ENCODE data around the gene DUSP15.
A peak's percentile ranks its signal among the peaks of the same experiment; 100 is the strongest.
"Not testable (repeated sequence)": the region's sequence is repeated elsewhere in the genome, so short reads cannot be mapped to it uniquely, and the experiment has no call there.

The DUSP15 gene, protein sequence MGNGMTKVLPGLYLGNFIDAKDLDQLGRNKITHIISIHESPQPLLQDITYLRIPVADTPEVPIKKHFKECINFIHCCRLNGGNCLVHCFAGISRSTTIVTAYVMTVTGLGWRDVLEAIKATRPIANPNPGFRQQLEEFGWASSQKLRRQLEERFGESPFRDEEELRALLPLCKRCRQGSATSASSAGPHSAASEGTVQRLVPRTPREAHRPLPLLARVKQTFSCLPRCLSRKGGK

DNA sequence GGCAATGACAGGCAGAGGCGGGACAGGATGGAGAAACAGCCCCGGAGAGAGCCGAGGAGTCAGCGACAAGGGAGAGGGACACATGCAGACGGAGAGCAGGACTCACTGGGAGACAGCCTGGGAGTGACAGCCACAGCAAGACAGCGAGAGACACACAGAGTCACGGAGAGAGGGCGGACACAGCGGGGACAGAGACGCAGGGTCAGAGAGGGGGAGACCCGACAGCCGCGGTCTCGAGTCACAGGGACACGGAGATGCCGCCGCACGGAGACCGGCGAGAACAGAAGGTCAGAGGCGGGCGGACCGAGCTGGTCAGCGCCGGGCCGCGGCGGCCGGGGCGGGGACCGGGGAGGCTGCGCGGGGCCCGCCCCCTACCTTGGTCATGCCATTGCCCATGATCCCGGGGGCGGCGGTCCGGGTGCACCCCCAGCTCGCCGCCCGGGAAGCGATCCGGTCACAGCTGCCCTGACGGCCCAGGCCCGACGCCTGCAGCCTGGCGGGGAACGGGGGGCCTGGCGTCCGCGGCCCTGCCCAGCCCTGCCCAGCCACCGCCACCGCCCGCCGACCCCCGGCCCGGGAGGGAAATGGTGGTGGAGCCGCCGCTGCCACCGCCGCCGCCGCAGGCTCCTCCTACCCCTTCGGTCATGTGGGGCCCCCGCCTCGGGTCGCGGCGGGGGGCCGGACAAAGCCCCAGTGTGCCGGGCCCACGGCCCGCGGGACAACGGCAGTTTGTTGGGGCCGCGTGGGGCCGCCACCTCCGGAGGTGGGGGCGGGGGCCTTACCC, at the start of gene DUSP15, which contains the start of gene TTLL9:
Gene DUSP15 (minus strand): TSS at position 586 of the 784 bp plus-strand sequence. CDS start 190 bp downstream, at position 396.
Gene TTLL9 (plus strand): TSS at position 693 of the 784 bp plus-strand sequence. CDS start 493 bp downstream, outside the sequence.
- Histone ChIP-seq H3K4me2 (ENCODE audit: low read length) (peak within 1 kb of the TSS; percentile 95), H4K20me1 (ENCODE audit: insufficient read depth, low read length) (no peaks in the 10 kb centered on the region), H3K27ac (ENCODE audit: low read length) (peak within 1 kb of the TSS; percentile 93), H3K36me3 (replicated peaks; ENCODE audit: low read depth, low read length) (peaks cover 23% of the 10 kb centered on the region), H3K9me3 (ENCODE audit: insufficient read depth, low read length) (no peaks in the 10 kb centered on the region), H3K4me1 (ENCODE audit: low read length) (peaks cover 40% of the 10 kb centered on the region), H3K27me3 (ENCODE audit: low read depth, low read length) (no peaks in the 10 kb centered on the region), H3K79me2 (ENCODE audit: low read length) (peaks cover 36% of the 10 kb centered on the region), H2AFZ (ENCODE audit: low read depth, low read length) (peak within 1 kb of the TSS; percentile 52), H3K9ac (ENCODE audit: low read length) (peak within 1 kb of the TSS; percentile 96), H3K4me3 (ENCODE audit: low read length) (peak within 1 kb of the TSS; percentile 92)
- TF ChIP-seq, protein P1, sequence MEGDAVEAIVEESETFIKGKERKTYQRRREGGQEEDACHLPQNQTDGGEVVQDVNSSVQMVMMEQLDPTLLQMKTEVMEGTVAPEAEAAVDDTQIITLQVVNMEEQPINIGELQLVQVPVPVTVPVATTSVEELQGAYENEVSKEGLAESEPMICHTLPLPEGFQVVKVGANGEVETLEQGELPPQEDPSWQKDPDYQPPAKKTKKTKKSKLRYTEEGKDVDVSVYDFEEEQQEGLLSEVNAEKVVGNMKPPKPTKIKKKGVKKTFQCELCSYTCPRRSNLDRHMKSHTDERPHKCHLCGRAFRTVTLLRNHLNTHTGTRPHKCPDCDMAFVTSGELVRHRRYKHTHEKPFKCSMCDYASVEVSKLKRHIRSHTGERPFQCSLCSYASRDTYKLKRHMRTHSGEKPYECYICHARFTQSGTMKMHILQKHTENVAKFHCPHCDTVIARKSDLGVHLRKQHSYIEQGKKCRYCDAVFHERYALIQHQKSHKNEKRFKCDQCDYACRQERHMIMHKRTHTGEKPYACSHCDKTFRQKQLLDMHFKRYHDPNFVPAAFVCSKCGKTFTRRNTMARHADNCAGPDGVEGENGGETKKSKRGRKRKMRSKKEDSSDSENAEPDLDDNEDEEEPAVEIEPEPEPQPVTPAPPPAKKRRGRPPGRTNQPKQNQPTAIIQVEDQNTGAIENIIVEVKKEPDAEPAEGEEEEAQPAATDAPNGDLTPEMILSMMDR (IDR thresholded peaks at IDR 0.05; ENCODE audit: low read depth, low read length), result no peak
- no peak for TF ChIP-seq EZH2phosphoT487 (IDR thresholded peaks at IDR 0.05; ENCODE audit: low read depth)

DNA sequence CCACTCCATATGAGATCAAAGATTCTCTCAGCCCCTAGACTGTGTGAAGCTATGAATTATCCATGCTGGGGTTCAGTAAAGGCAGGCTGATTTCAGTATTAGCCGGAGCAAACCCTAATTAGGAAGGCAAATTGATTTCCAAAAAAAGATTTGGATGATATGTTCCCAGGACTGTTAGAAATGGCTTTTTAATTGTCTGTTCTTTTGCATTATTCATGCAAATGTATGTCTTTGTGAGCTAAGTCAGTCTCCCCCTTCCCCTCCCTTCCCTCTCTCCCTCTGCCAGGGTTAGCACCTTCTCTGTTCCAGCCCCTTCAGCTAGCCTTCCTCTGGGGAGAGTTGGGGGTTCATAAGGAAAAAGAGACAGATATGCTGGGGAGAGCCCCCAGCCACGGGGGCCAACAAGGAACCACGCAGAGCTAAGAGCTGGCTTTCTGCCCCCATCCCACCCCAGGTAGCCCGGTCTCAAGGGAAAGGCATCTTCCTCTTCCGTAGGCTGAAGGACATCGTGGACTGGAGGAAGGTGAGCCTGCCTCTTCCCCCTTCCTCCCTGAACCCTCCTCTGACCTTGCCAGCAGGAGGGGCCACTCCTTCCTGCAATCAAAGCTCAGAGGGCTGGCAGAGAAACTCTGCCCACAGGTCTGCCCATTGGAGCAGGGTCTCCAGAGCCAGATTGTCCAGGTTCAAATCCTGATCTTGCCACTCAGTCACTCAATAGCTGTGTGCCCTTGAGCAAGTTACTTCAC, 49.3 kb upstream of the DUSP15 start:
- TF ChIP-seq EZH2phosphoT487 (IDR thresholded peaks at IDR 0.05; ENCODE audit: low read depth), result no peak
- TF ChIP-seq, protein P1 (IDR thresholded peaks at IDR 0.05; ENCODE audit: low read depth, low read length), result no peak
- Histone ChIP-seq H3K36me3 (replicated peaks; ENCODE audit: low read depth, low read length) (no peaks in the 10 kb centered on the region), H3K4me3 (ENCODE audit: low read length) (no peak overlapping the region), H3K79me2 (ENCODE audit: low read length) (no peaks in the 10 kb centered on the region), H2AFZ (ENCODE audit: low read depth, low read length) (no peak overlapping the region), H3K9ac (ENCODE audit: low read length) (no peak overlapping the region), H3K9me3 (ENCODE audit: insufficient read depth, low read length) (no peaks in the 10 kb centered on the region), H3K4me2 (ENCODE audit: low read length) (no peak overlapping the region), H4K20me1 (ENCODE audit: insufficient read depth, low read length) (no peaks in the 10 kb centered on the region), H3K4me1 (ENCODE audit: low read length) (peaks cover 45% of the 10 kb centered on the region), H3K27ac (ENCODE audit: low read length) (no peak overlapping the region), H3K27me3 (ENCODE audit: low read depth, low read length) (no peaks in the 10 kb centered on the region)

DNA sequence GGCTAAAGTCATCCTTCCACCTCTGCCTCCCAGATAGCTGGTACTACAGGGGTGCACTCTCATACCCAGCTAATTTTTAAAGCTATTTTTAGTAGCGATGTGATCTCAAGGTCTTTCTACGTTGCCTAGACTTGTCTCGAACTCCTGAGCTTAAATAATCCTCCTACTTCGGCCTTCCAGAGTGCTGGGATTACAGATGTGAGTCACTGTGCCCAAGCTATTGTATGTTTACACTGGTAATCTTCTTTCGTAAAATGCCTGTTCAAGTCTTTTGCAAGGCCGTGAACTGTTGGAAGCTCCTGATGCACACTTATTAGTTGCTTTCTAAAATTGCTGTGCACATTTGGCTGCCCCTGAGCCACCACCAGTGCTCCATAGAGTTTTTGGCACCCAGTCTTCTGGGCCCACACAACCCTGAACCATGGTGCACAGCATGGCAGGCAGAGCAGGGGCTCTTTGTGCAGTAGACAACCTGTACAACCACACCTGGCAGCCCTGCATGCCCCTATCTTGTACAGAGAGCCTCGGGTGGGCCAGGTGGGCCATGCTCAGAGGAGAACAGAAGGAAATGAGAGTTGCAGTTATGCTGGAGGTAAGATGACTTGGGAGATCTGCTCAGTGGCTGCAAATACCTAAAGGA, 48.3 kb upstream of the DUSP15 start:
- Histone ChIP-seq H3K9me3 (ENCODE audit: insufficient read depth, low read length) (no peaks in the 10 kb centered on the region), H3K79me2 (ENCODE audit: low read length) (no peaks in the 10 kb centered on the region), H3K4me3 (ENCODE audit: low read length) (peak overlapping the region; percentile 39), H3K27ac (ENCODE audit: low read length) (peak overlapping the region; percentile 26), H3K4me2 (ENCODE audit: low read length) (peak overlapping the region; percentile 64), H3K4me1 (ENCODE audit: low read length) (peaks cover 36% of the 10 kb centered on the region), H4K20me1 (ENCODE audit: insufficient read depth, low read length) (no peaks in the 10 kb centered on the region), H3K36me3 (replicated peaks; ENCODE audit: low read depth, low read length) (no peaks in the 10 kb centered on the region), H3K27me3 (ENCODE audit: low read depth, low read length) (no peaks in the 10 kb centered on the region), H2AFZ (ENCODE audit: low read depth, low read length) (peak overlapping the region; percentile 68), H3K9ac (ENCODE audit: low read length) (no peak overlapping the region)
- no peak for TF ChIP-seq EZH2phosphoT487 (IDR thresholded peaks at IDR 0.05; ENCODE audit: low read depth)
- TF ChIP-seq, protein P1 (IDR thresholded peaks at IDR 0.05; ENCODE audit: low read depth, low read length), result no peak

DNA sequence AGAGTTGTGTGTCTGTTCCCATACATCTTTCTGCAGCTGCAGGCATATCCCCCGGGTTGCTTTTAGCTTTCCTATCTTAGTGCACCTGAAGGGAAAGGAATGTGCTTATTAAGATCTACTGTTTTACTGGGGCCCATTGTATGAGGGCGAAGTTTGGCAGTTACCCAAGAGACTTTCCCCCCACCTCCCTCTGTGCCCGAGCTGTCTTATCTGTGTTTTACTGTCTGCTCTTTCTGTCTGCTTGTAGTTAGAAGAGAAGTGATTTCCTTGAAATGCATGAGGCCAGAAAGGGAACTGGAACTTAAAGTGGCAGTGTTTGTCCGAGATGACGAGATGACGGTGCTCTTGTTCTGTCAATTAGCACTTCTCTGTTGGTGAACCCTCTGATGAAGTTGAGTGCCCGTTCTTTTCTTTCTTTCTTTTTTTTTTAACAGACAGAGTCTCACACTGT, 47.7 kb upstream of the DUSP15 start:
- Histone ChIP-seq H2AFZ (ENCODE audit: low read depth, low read length) (peak overlapping the region; percentile 68), H3K4me3 (ENCODE audit: low read length) (peak overlapping the region; percentile 39), H3K27ac (ENCODE audit: low read length) (peak overlapping the region; percentile 26), H3K4me2 (ENCODE audit: low read length) (peak overlapping the region; percentile 64), H3K4me1 (ENCODE audit: low read length) (peaks cover 30% of the 10 kb centered on the region)
- not testable (repeated sequence) for H4K20me1 ChIP-seq (ENCODE audit: insufficient read depth, low read length); H3K36me3 ChIP-seq (replicated peaks; ENCODE audit: low read depth, low read length); H3K9me3 ChIP-seq (ENCODE audit: insufficient read depth, low read length); H3K27me3 ChIP-seq (ENCODE audit: low read depth, low read length); H3K9ac ChIP-seq (ENCODE audit: low read length); H3K79me2 ChIP-seq (ENCODE audit: low read length)
